EH (cell line): Measurements from ENCODE around the gene MAEA.

Source experiments
- DNase-seq: peaks from one replicate; pipeline ENCODE4 v3.0.0-alpha.2; 2015; ENCODE audit warnings: low read depth

The MAEA gene

GRCh38 chr4:1249731-1250526 lies 39.8 kb upstream of the MAEA start:
- peak; percentile 30 for DNase-seq

- no peak for DNase-seq
These were observed 39.2 kb upstream of the MAEA start for GRCh38 chr4:1250527-1250812.

DNA sequence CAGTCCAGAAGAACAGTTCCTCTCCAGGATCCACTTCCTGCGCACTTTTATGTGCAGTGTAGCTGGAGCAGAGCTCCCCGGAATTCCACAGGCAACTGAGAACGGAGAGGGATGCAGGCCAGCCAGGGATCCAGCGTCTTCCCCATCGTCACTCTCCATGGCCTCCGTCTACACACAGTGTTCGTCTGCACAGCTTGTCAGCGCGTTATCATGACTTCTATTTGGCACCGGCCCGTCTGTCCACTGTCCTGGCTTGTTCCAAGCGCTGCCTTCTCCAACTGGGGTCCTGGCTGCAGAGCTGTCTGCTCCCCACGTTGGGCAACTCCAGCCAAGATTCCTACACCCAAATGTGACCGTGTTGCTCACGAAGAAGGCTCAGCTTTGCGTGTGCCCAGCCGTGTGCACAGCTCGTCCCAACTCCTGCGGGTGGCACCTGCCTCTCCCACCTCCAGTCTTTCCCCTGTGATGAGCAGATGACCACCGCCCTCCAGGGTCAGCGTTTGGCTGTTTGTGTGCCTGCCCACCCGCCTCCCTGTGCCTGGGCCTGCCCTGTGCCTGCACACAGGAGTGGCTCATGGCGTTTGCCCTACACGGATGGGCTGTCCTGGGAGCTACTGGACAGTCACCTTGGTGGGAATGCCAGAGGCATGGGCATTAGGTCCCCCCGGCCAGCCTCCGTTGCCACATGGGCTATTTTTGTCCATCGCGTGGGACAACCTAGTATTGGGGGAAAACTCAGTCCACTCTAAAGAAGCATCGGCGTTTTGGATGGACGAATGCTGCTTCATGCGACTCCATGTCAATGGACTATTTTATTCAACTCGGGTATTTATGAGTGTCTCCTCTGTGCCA lies 38.5 kb upstream of the MAEA start:
- DNase-seq, result no peak

DNA sequence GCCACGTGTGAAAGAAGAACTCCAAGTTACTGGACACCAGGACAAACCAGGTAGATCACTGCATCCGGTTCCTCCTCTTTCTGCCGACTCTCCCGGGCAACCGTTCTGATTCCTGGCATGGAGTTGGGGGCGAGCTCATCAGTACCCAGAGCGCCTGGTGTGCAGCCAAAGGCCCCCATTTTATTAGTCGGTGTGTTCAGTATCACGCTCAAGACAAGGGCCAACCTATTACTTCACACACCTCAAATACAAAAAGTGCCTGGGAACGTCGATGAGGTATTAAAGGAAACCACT lies 38.0 kb upstream of the MAEA start:
- no peak for DNase-seq

GRCh38 chr4:1252928-1253492 lies 36.7 kb upstream of the MAEA start:
- DNase-seq, result no peak

DNA sequence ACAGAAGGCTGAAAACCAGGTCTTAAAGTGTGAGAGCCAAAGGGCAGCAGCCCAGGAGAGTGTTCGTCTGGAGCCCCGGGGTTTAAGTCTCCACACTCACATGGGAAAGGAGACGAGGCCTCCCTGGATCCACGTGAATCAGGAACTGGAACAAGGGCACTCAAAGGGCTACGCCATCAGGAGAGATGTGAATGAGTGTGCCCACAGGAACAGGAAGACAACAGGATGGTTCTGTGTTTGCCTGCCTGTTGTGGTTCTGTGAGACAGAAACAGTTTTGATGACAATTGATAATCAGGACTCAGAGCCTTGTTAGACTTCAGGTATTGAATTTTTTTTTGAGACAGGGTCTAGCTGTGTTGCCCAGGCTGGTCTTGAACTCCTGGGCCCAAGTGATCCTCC lies 35.9 kb upstream of the MAEA start:
- no peak for DNase-seq

GRCh38 chr4:1255151-1255550 lies 34.5 kb upstream of the MAEA start:
- peak; percentile 5 for DNase-seq

DNA sequence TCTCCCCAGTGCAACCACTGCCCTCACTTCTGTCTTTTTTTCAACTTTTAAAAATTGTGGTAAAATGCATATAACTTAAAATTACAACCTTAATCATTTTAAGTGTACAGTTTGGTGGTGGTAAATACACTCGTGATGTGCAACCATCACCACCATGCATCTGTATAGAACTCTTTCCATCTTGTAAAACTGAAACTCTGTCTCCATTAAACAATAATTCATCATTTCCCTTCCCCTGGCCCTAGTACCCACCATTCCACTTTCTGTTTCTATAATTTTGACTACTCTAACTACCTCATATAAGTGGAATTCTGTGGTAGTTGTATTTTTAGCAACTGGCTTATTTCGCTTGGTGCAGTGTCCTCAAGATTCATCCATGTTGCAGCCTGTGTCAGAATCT lies 34.0 kb upstream of the MAEA start:
- no peak for DNase-seq

DNA sequence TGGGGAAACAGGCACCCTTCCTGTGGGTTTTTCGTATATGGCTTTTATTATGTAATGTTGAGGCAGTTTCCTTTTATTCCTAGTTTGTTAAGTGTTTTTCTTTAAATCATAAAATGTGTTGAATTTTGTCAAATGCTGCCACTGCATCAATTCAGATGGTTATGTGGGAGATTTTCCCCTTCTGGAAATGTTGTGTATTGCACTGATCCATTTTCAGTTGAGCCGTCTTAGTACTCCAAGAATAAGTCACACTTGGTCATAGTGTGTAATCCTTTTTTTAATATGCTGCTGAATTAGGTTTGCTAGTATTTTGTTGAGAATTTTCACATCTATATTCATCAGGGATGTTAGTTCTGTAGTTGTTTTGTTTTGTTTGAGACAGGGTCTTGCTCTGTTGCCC lies 31.2 kb upstream of the MAEA start:
- DNase-seq, result no peak

DNA sequence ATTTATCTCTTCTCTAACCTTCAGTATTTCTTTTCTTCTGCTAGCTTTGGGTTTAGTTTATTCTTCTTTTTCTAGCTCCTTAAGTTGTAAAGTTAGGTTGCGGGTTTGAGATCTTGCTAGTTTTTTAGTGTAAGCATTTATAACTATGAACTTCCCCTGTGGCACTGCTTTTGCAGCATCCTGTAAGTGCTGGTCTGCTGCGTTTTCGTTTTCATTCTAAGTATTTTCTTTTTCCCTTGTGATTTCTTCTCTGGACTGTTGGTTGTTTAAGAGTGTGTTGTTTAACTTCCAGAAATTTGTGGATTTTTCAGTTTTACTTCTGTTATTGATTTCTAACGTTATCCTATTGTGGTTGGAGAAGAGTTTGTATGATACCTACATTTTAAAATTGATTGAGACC lies 29.7 kb upstream of the MAEA start:
- no peak for DNase-seq

DNA sequence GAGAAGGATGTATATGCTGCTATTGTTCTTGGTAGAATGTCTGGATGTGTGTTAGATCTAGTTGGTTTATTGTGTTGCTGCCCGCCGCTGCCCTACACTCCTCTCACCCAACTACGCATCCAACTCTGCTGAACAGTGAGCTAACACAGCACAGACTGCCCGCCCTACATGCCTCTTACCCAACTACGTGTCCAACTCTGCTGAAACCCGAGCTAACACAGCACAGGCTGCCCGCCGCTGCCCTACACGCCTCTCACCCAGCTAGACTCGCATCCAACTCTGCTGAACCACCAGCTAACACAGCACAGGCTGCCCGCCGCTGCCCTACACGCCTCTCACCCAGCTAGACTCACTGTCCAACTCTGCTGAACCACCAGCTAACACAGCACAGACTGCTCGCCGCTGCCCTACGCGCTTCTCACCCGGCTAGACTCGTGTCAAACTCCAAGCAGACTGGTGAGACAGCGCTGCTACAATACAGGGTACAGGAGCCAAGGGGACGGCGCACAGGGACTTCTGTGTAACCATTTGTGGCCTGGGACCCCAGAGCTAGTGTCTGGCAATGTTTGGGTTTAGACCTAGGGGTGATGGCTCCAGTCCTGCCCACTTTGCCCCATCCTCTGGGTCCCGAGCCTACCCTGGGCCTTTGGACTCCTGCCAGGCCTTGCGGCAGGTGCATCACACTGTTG lies 29.1 kb upstream of the MAEA start:
- DNase-seq, result no peak

DNA sequence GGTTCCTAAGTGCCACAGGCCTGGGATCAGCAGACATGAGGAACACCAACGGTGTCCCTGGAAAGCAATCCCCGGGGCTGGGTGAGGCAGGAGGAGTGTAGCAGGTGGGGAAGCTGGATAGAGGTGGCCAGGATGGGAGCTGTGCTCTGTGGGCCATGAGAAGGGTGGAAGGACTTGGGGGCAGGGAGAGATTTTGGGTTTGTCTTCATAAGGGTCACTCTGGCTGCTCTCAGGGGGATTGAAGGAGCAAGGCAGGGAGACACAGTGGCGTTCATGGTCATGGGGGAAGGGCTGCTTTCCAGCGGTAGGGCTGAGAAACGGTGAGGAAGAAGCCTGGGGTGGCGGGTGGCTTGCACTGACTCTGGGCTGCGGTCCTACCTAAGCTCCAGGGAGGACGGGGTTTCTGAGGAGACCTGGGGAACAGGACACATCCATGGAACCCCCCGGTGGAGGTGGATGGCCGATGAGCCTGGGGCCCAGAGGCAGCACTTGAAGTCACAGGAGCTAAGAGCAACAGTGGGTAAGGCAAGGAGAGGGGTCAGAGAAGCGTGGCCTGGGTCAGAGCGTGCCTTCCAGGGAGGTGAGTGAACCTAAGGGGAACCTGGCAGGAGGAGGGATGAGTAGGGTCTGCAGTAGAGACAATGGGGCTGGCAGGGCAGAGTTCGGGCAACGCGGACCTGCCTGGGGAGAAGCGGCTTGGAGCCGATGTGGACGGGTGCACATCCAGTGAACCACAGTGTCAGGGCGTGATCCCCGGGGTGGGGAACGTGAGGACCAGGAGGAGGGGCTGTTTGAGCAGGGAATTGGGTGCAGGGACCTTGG lies 28.4 kb upstream of the MAEA start:
- DNase-seq, result no peak

DNA sequence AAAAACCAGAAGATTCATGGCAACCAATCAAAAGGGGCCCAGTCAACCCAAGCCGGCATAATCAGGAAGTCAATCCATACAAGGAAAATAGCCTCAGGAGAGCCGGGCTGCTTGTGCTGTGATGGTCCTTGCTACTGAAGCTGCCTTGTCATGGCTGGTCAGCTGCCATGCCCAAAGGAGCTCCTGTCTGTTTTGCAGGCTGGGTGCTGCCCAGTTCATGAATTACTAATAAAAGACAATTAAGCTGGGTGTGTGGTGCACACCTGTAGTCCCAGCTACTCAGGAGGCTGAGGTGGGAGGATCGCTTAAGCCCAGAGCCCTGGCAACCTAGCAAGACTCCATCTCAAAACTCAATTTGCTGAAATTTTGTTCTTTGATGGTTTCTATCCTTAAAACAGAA lies 24.7 kb upstream of the MAEA start:
- DNase-seq, result no peak

- DNase-seq, result no peak
These were observed 24.3 kb upstream of the MAEA start for GRCh38 chr4:1265351-1265750.

DNA sequence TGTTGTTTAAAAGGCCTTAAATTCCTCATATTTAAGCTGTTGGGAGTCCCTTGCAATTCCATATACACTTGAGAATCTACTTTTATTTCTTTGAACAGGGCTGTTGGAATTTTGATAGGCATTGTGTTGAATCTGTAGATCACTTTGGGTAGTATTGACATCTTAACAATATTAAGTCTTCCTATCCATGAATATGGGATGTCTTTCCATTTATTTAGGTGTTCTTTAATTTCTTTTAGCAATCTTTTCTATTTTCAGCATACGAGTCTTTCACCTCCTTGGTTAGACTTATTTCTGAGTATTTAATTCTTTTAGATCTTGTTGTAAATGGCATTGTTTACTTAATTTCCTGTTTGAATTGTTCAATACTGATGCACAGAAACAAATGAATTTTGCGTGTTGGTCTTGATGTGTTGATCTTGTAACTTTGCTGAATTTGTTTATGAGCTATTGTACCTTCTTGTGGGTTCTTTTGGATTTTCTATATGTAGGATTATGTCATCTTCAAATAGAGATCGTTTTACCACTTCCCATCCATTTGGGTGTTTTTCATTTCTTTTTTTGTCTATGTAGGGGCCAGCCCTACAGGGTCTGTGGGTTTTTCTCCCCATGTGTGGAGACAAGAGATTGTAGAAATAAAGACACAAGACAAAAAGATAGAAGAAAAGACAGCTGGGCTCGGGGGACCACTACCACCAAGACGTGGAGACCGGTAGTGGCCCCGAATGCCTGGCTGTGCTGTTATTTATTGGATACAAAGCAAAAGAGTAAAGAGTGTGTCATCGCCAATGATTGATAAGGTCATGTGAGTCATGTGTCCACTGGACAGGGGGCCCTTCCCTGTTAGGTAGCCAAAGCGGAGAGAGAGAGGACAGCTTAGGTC lies 22.6 kb upstream of the MAEA start:
- no peak for DNase-seq

GRCh38 chr4:1269209-1269608 lies 20.5 kb upstream of the MAEA start:
- no peak for DNase-seq

- DNase-seq, result no peak
These were observed 18.0 kb upstream of the MAEA start for GRCh38 chr4:1271686-1272085.

DNA sequence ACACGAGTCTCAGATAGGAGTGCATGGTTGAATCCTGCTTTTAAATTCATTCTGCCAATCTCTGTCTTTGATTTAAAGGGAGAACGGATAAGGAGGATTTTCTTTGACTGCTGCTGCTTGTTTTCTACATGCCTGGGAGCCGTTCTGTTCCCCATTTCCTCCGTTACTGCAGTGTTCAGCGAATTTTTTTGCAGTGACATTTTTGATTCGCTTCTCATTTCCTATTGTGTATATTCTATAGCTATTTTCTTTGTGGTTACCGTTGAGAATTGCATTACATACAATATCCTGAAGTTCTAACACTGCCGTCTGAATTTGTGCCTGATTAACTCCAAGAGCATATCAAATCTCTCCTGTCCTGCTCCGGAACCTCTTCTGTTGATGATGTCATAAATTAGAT lies 14.8 kb upstream of the MAEA start:
- DNase-seq, result no peak

GRCh38 chr4:1276984-1277383 lies 12.7 kb upstream of the MAEA start:
- no peak for DNase-seq

DNA sequence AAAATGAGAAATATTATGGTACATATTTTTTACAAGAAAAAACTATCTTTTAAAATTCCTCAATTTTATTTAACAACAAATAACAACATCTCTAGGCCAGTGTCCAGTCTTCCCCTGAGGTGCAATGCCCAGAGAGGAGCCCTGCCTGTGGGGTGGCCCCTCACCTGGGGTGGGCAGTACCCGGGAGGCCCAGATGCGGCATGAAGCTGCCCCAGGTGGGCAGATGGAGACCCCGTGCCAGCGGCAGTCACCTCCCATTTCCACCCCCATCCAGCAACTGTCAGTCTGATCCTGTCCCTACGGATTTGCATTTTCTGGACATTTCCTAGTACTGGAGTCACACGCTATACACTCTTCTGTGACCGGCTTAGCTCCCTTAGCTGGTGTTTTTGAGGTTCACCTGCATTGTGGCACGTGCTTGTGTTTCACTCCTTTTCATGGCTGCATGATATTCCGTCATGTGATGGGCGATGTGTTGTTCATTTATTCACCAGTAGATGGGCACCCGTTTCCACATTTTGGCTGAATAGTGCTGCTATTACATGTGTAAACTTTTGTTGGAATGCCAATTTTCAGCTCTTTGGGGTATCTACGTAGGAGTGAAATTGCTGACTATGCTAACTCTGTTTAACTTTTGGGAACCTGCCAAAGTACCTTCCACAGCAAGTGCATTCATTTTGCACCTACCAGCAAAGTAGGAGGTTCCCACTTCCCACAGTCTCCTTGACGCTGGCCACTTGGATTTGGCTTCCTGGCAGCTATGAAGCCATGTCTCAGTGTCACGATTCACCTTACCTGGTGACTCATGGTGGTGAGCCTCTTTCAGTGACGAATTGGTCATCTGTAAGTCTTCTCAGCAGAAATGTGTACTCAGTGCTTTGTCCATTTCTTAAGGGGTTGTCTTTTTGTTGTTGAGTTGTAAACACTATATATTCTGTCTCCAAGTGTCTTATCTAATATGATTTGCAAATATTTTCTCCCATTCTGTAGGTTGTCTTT lies 11.7 kb upstream of the MAEA start:
- peak; percentile 12 for DNase-seq
